ENCODE measurements around the gene TMEM196. TPM values are rescaled to one million over a fixed set of nuclear protein-coding genes. Genes with fewer than 3 reads are reported as not detected.
A peak's percentile ranks its signal among the peaks of the same experiment; 100 is the strongest.

The TMEM196 gene
- total RNA-seq, 1 experiment from 2014 or later, result not detected

DNA sequence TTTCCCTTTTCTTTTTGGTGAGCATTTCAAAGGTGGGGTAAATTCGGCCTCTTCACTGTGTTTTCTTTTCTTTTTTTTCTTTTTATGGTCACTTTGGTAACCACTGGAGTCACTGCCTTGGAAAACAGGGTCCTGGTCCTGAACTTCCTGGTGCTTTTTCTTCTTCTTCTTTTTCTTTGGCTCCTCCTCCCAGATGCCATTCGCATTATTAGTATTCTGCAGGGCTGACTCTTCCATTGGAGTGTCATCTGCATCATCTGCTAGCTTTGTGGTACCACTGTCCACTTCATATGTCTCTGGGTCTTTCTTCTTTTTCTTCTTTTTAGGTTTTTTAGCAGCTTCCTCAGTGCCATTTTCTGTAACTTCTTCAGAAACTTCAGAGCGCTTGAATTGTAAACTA, 75.1 kb downstream of the TMEM196 start:
- Histone ChIP-seq H4K5ac (ENCODE audit: insufficient read length, low read depth, low read length) (no peak overlapping the region), H3K4ac (ENCODE audit: low read depth, low read length) (no peak overlapping the region), H3K9ac (ENCODE audit: extremely low read depth, insufficient read length, low read length) (no peak overlapping the region), H2BK120ac (ENCODE audit: low read depth, low read length, poor library complexity, severe bottlenecking) (no peak overlapping the region), H2AFZ (ENCODE audit: low read length) (no peak overlapping the region), H3K56ac (ENCODE audit: insufficient read length, low read depth, low read length) (no peak overlapping the region), H4K8ac (replicated peaks; ENCODE audit: insufficient read length, low read depth, low read length) (no peak overlapping the region), H3K79me2 (ENCODE audit: insufficient read depth, low read length) (no peaks in the 10 kb centered on the region), H4K91ac (ENCODE audit: insufficient read length, low read depth, low read length) (no peak overlapping the region), H3K18ac (ENCODE audit: insufficient read length, low read depth, low read length) (no peak overlapping the region), H3K14ac (ENCODE audit: insufficient read depth, low read length) (no peak overlapping the region), H3K27me3 (ENCODE audit: insufficient read depth, low read length) (no peaks in the 10 kb centered on the region), H3T11ph (ENCODE audit: low read length) (no peak overlapping the region), H2AK5ac (ENCODE audit: insufficient read length, low read length) (no peak overlapping the region), H3K79me1 (ENCODE audit: insufficient read depth, low read depth, low read length, poor library complexity, severe bottlenecking) (no peaks in the 10 kb centered on the region), H2BK5ac (ENCODE audit: insufficient read length, low read length) (no peak overlapping the region), H2BK20ac (ENCODE audit: low read depth, low read length, poor library complexity, severe bottlenecking) (no peak overlapping the region), H2BK12ac (ENCODE audit: insufficient read length, low read depth, low read length) (no peak overlapping the region), H3K4me2 (ENCODE audit: insufficient read depth, insufficient read length, low read length) (no peak overlapping the region), H4K20me1 (ENCODE audit: control insufficient read depth, insufficient read depth, insufficient read length) (no peaks in the 10 kb centered on the region), H3K4me1 (ENCODE audit: insufficient read depth, low read length) (no peaks in the 10 kb centered on the region), H3K23ac (ENCODE audit: insufficient read length, low read depth, low read length) (no peak overlapping the region), H3K9me3 (ENCODE audit: control insufficient read depth, low read depth, low read length) (no peaks in the 10 kb centered on the region), H3K27ac (ENCODE audit: insufficient read length, low read depth, low read length) (no peak overlapping the region), H3K23me2 (ENCODE audit: insufficient read length, low read depth, low read length, poor library complexity, severe bottlenecking) (no peaks in the 10 kb centered on the region), H2BK15ac (ENCODE audit: low read depth, low read length) (no peak overlapping the region)
- Mint-ChIP-seq H3K36me3 (ENCODE audit: insufficient read depth in 1 of 3, low read depth in 3 of 3) (peaks cover 6 to 21% (median 14%) of the 10 kb centered on the region in 3 experiments; a peak in 6 of 7 replicates), H3K27ac (peak overlapping the region in 1 of 3 experiments; percentile 65; a peak in 1 of 7 replicates), H3K4me3 (no peak overlapping the region), H3K4me1 (peaks cover 3 to 10% of the 10 kb centered on the region in 2 experiments; a peak in 3 of 4 replicates), H3K27me3 (ENCODE audit: low read depth) (no peaks in the 10 kb centered on the region), H3K9me3 (no peaks in the 10 kb centered on the region)
- TF ChIP-seq, protein P1, sequence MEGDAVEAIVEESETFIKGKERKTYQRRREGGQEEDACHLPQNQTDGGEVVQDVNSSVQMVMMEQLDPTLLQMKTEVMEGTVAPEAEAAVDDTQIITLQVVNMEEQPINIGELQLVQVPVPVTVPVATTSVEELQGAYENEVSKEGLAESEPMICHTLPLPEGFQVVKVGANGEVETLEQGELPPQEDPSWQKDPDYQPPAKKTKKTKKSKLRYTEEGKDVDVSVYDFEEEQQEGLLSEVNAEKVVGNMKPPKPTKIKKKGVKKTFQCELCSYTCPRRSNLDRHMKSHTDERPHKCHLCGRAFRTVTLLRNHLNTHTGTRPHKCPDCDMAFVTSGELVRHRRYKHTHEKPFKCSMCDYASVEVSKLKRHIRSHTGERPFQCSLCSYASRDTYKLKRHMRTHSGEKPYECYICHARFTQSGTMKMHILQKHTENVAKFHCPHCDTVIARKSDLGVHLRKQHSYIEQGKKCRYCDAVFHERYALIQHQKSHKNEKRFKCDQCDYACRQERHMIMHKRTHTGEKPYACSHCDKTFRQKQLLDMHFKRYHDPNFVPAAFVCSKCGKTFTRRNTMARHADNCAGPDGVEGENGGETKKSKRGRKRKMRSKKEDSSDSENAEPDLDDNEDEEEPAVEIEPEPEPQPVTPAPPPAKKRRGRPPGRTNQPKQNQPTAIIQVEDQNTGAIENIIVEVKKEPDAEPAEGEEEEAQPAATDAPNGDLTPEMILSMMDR (conservative IDR thresholded peaks at IDR 0.05), result no peak
- no peak for DNase-seq
- WGBS (ENCODE audit: extremely low coverage, insufficient read length, low lambda C conversion rate), result no CpG with 5 or more reads among the region's 3 CpGs

Data from H9 (cell line).